GM21723 (cell line): ENCODE data around the gene OR1K1.

Experiments
- ATAC-seq: cut with Tn5 transposase; IDR thresholded peaks from one replicate; pipeline ENCODE4 v1.9.1; 2021; ENCODE audit warnings: mild to moderate bottlenecking, moderate library complexity; ENCODE audit not compliant: unreplicated experiment

The OR1K1 gene

DNA sequence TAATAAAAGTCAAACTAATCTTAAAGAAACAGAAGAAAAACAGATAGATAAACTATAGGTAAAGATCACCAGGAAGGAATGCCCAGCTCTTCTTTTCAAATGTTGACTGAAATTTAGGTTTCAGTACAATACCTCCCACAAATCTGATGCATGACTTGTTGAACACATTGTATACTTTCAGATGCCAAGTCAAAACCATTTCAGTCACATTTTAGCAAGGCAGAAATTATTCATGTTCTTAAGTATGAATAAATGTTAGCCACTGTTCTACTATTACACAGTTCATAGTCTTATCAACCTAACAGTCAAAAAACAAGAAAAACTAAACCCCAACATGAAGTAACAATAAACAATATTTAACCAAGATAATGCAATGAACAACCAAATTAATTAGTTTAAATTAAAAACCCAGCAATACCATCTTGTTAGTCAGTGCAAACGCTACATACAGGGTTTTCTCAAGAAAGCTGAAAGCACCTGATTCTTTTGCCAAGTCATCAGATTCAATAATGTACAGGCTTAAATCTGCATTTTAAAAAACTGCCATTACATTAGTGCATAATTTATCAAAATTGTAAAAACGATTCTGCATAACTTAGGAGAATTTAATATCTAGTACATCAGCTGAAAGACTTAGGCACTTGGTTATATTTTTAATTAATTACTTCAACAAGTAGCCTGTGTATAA is 48.5 kb downstream of the OR1K1 start:
- ATAC-seq, result no peak
